NCI-H226 (cell line): Measurements from ENCODE around the gene TET2.
A peak's percentile ranks its signal among the peaks of the same experiment; 100 is the strongest.

ENCODE experiments used
- DNase-seq: peaks from one replicate; pipeline ENCODE4 v3.0.0-alpha.2; 2015

Gene TET2

GRCh38 chr4:105305019-105305836, 158.6 kb downstream of the TET2 start:
- no peak for DNase-seq

- DNase-seq, result peak; percentile 3
Measured at GRCh38 chr4:105306158-105306781, 159.6 kb downstream of the TET2 start.

- no peak for DNase-seq
Measured at GRCh38 chr4:105306820-105307219, 160.1 kb downstream of the TET2 start.

- no peak for DNase-seq
Measured at GRCh38 chr4:105318486-105318885, 171.8 kb downstream of the TET2 start.

- no peak for DNase-seq
Measured at GRCh38 chr4:105327222-105327621, 180.5 kb downstream of the TET2 start.

- DNase-seq, result no peak
Measured at GRCh38 chr4:105327956-105328355, 181.3 kb downstream of the TET2 start.

GRCh38 chr4:105329081-105329480, 182.4 kb downstream of the TET2 start:
- DNase-seq, result no peak
